Activated T-cell treated with anti-CD3 and anti-CD28 coated beads, Interleukin-2, amount 50 U/mL, for 1 hour (primary cell): ENCODE data around the gene CRAT.
"Not testable (repeated sequence)": the region's sequence is repeated elsewhere in the genome, so short reads cannot be mapped to it uniquely, and the experiment has no call there.

Source experiments
- DNase-seq: peaks from one replicate; pipeline ENCODE4 v3.0.0-alpha.2; 2020

Gene CRAT

GRCh38 chr9:129138144-129138462 lies 27.5 kb upstream of the CRAT start:
- DNase-seq: no peak

- no peak for DNase-seq
Observed at GRCh38 chr9:129137292-129138143, 26.9 kb upstream of the CRAT start.

GRCh38 chr9:129136446-129137035 lies 25.9 kb upstream of the CRAT start:
- DNase-seq: no peak

GRCh38 chr9:129135476-129135875 lies 24.9 kb upstream of the CRAT start:
- no peak for DNase-seq

- DNase-seq: no peak
Observed at GRCh38 chr9:129133082-129133481, 22.5 kb upstream of the CRAT start.

GRCh38 chr9:129131300-129132145 lies 20.9 kb upstream of the CRAT start:
- peak; percentile 89 for DNase-seq

GRCh38 chr9:129130791-129131190 lies 20.2 kb upstream of the CRAT start:
- DNase-seq: no peak

- not testable (repeated sequence) for DNase-seq
Observed at GRCh38 chr9:129130271-129130670, 19.7 kb upstream of the CRAT start.

- no peak for DNase-seq
Observed at GRCh38 chr9:129128689-129129088, 18.1 kb upstream of the CRAT start.

- no peak for DNase-seq
Observed at GRCh38 chr9:129126749-129127618, 16.4 kb upstream of the CRAT start.

GRCh38 chr9:129125478-129125877 lies 14.9 kb upstream of the CRAT start:
- no peak for DNase-seq

- DNase-seq: no peak
Observed at GRCh38 chr9:129124506-129125069, 14.0 kb upstream of the CRAT start.

GRCh38 chr9:129122976-129123375 lies 12.4 kb upstream of the CRAT start:
- not testable (repeated sequence) for DNase-seq

GRCh38 chr9:129122133-129122532 lies 11.5 kb upstream of the CRAT start:
- DNase-seq: no peak

GRCh38 chr9:129121483-129121882 lies 10.9 kb upstream of the CRAT start:
- DNase-seq: no peak

GRCh38 chr9:129118799-129119198 lies 8.2 kb upstream of the CRAT start:
- DNase-seq: no peak

GRCh38 chr9:129113645-129114304 lies 3.2 kb upstream of the CRAT start:
- no peak for DNase-seq

GRCh38 chr9:129112526-129112925 lies 1.9 kb upstream of the CRAT start:
- DNase-seq: not testable (repeated sequence)

- DNase-seq: peak; percentile 32
Observed at GRCh38 chr9:129111528-129112151, 1.0 kb upstream of the CRAT start.

GRCh38 chr9:129109952-129110739 lies 447 bp downstream of the CRAT start:
- DNase-seq: peak; percentile 25

GRCh38 chr9:129109537-129109903 lies 1.1 kb downstream of the CRAT start:
- DNase-seq: peak; percentile 26
